Gastrocnemius medialis (tissue), 4 donors: ENCODE results near the gene GRIK4. TPM values are rescaled to one million over a fixed set of nuclear protein-coding genes. Genes with fewer than 3 reads are reported as not detected.

Experiments used
- ATAC-seq, 2 donors: fragments of 150-250 bp; one replicate each; pipeline ENCODE4 v1.9.1; 2016
- DNase-seq, 2 donors: peaks; one replicate each; pipeline ENCODE4 v3.0.0-alpha.2; 2019
- H3K27ac ChIP-seq, 4 donors: fragments of 200-600 bp; sonication (generic); 1 replicate in 1 of 4; 2 replicates in 3 of 4; pipeline ENCODE4 v1.5.1; 2016 to 2018; ENCODE audit warnings: mild to moderate bottlenecking in 2 of 4, moderate library complexity in 1 of 4
- H3K27me3 ChIP-seq, 3 donors: fragments of 200-600 bp; sonication (generic) in 2 of 3; 1 replicate in 1 of 3; 2 replicates in 2 of 3; pipeline versions ENCODE4 v1.5.1 to v1.6.0; 2016 to 2019; ENCODE audit warnings: mild to moderate bottlenecking in 1 of 3, moderate library complexity in 1 of 3
- H3K36me3 ChIP-seq, 2 donors: fragments of 200-600 bp; sonication (generic) in 1 of 2; one replicate each; pipeline ENCODE4 v1.5.1; 2017 to 2018
- H3K4me1 ChIP-seq, 2 donors: fragments of 200-600 bp; sonication (generic) in 1 of 2; one replicate each; pipeline ENCODE4 v1.5.1; 2016 to 2017; ENCODE audit warnings: mild to moderate bottlenecking in 2 of 2
- H3K4me3 ChIP-seq, 4 donors: fragments of 200-600 bp; sonication (generic) in 3 of 4; 1 replicate in 1 of 4; 2 replicates in 3 of 4; pipeline ENCODE4 v1.5.1; 2016 to 2019; ENCODE audit warnings: mild to moderate bottlenecking in 2 of 4
- H3K9me3 ChIP-seq, 3 donors: fragments of 200-600 bp; sonication (generic) in 2 of 3; 1 replicate in 1 of 3; 2 replicates in 2 of 3; pipeline ENCODE4 v1.5.1; 2016 to 2019
- POLR2A ChIP-seq, 2 donors: fragments of 450-650 bp; IDR thresholded peaks; one replicate each; pipeline ENCODE4 v1.6.1; 2017; ENCODE audit warnings: antibody characterized with exemption in 2 of 2, mild to moderate bottlenecking in 2 of 2, moderate library complexity in 2 of 2
- in situ Hi-C, 4 donors: fragments of 200-750 bp; cut with MboI; loops; one replicate each; pipeline versions ENCODE4 v1.15.0 to v1.8.0; 2017; ENCODE audit warnings: low sequenced_read_pairs in 4 of 4
- intact Hi-C: fragments of 100-400 bp; cut with DNase I; formaldehyde crosslinking; loops from one replicate; pipeline ENCODE4 v1.15.1; 2023; ENCODE audit warnings: low total_unique reads
- total RNA-seq, 4 donors: library from RNA; depleted of rRNA; stranded (reverse); fragments of >200 nt; gene quantifications; one replicate each; pipeline versions ENCODE4 v1.1.0 to v1.2.3, GENCODE V29; 2016
- TF ChIP-seq, protein P1 (sequence below), 5 experiments: fragments of 450-650 bp in 3 of 5; fragments of 200-600 bp in 2 of 5; sonication (generic) in 2 of 5; IDR thresholded peaks in 4 of 5; conservative IDR thresholded peaks in 1 of 5; 1 replicate in 4 of 5; 2 replicates in 1 of 5; pipeline ENCODE4 v1.5.1; 2016 to 2019; ENCODE audit warnings: antibody characterized with exemption in 5 of 5, mild to moderate bottlenecking in 3 of 5, moderate library complexity in 3 of 5

The GRIK4 gene
- total RNA-seq, 4 donors from 2014 or later: 0.42 TPM; not detected in 3

DNA sequence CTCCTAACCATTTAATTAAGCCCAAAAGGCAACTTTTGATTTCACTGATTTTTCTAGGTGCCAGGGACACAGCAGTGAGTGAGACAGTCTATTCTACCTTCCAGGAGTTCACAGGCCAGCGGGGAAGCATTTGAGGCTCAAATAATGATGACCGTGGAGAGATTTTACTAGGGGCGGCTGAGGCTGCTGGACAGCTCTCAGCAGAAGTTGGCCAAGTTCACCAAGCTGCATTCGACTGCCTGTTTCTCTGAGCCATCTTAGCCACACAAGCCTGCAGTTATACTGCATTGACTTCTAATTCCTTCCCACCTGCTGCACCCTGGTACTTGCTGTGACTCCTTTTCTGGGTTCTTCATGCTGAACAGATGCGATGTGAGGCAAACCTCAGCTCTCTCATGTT, 343.4 kb downstream of the GRIK4 start:
- Histone ChIP-seq H3K9me3 (no peaks in the 10 kb centered on the region), H3K27ac (no peak overlapping the region), H3K4me1 (no peaks in the 10 kb centered on the region), H3K27me3 (no peaks in the 10 kb centered on the region), H3K36me3 (no peaks in the 10 kb centered on the region), H3K4me3 (no peak overlapping the region)
- no peak for TF ChIP-seq POLR2A (IDR thresholded peaks at IDR 0.05)
- TF ChIP-seq, protein P1, sequence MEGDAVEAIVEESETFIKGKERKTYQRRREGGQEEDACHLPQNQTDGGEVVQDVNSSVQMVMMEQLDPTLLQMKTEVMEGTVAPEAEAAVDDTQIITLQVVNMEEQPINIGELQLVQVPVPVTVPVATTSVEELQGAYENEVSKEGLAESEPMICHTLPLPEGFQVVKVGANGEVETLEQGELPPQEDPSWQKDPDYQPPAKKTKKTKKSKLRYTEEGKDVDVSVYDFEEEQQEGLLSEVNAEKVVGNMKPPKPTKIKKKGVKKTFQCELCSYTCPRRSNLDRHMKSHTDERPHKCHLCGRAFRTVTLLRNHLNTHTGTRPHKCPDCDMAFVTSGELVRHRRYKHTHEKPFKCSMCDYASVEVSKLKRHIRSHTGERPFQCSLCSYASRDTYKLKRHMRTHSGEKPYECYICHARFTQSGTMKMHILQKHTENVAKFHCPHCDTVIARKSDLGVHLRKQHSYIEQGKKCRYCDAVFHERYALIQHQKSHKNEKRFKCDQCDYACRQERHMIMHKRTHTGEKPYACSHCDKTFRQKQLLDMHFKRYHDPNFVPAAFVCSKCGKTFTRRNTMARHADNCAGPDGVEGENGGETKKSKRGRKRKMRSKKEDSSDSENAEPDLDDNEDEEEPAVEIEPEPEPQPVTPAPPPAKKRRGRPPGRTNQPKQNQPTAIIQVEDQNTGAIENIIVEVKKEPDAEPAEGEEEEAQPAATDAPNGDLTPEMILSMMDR (IDR thresholded peaks at IDR 0.05 in 4 of 5, conservative IDR thresholded peaks at IDR 0.05 in 1 of 5): no peak
- no peak for ATAC-seq
- intact Hi-C loops: no loop called here
- in situ Hi-C loops: no loop called here
- no peak for DNase-seq

DNA sequence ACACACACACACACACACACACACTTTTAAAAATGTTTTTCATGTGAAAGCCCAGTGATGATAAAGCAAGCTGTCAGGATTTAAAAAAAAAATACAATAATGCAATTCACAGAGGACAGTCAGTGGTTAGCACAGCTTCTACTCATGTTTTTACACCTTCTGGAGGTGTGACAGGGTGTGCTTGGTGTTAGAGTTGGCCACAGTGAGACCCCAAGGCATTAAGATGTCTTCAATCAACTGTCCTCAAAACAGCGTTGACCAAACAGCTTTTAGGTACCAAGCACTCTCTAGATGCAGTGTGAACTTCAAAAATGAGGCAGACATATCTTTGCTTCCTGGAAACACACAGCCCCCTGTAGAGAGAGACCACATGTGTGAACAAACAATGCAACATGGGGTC, 346.0 kb downstream of the GRIK4 start:
- Histone ChIP-seq H3K9me3 (no peaks in the 10 kb centered on the region), H3K4me1 (no peaks in the 10 kb centered on the region), H3K4me3 (no peak overlapping the region), H3K36me3 (no peaks in the 10 kb centered on the region), H3K27me3 (no peaks in the 10 kb centered on the region), H3K27ac (no peak overlapping the region)
- TF ChIP-seq POLR2A (IDR thresholded peaks at IDR 0.05): no peak
- TF ChIP-seq, protein P1 (IDR thresholded peaks at IDR 0.05 in 4 of 5, conservative IDR thresholded peaks at IDR 0.05 in 1 of 5): no peak
- intact Hi-C loops: no loop called here
- in situ Hi-C loops: no loop called here
- ATAC-seq (no peak), DNase-seq (no peak)

DNA sequence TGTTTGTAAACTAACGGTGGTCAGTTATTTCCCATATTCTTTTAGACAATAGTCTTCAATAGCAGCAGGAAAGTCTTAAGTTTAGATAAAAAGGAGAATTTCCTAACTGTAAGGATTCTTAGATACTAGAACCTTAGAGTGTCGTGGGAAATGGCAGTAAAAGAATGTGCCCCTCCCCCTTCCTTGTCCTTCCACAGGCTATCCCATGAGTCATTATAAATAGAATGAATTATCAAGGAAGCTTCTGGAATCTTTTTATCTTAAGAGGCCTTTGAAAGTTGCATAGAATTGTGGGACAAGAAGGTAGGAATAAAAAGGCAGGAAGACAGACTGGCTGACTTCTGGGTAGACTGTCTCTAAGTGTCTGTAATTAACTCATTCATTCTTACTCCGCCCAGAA, 347.2 kb downstream of the GRIK4 start:
- in situ Hi-C loops: no loop called here
- DNase-seq (no peak), ATAC-seq (no peak)
- Histone ChIP-seq H3K36me3 (no peaks in the 10 kb centered on the region), H3K4me1 (no peaks in the 10 kb centered on the region), H3K27ac (no peak overlapping the region), H3K9me3 (no peaks in the 10 kb centered on the region), H3K4me3 (no peak overlapping the region), H3K27me3 (no peaks in the 10 kb centered on the region)
- intact Hi-C loops: no loop called here
- TF ChIP-seq, protein P1 (IDR thresholded peaks at IDR 0.05 in 4 of 5, conservative IDR thresholded peaks at IDR 0.05 in 1 of 5): no peak
- no peak for TF ChIP-seq POLR2A (IDR thresholded peaks at IDR 0.05)

DNA sequence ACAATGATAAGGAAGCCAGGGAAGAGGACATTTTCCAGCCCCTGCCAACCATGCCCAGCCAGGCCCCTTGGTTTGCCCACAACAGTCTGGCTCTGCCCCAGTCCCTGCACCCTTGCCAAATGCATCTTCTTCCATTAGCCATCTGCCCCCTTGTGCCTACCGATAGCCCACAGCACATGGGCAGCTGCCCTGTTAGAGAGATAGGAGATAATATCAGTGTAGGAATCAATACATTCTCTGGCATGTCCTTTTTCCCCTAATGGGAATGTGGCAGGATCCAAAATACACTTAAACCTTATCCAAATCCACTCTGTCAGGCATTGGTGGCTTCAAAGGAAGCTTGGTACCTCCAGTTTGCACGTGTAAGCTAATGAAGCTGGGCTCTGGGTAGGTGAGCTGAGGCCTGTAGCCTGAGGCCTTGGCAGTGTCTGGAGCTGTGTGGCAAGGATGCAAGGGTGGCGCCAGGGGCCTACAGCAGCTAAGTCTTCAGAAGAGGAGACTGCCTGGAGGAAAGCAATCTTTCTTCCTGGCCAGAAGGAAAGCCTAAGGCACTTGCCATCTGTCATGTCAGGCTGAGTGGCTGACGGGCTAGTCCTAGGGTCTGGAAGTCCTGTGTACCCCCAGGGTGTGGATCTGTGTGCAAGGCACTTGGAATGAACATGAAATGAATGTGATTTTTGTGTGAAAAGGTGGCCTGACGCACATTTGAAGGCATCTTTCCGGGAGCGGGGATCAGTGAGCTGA, 348.2 kb downstream of the GRIK4 start:
- no peak for DNase-seq
- H3K9me3 ChIP-seq: no peaks in the 10 kb centered on the region
- no peak for TF ChIP-seq POLR2A (IDR thresholded peaks at IDR 0.05)
- in situ Hi-C loops (no loop called here), intact Hi-C loops (no loop called here)
- no peak for ATAC-seq
- no peak overlapping the region for H3K27ac ChIP-seq
- H3K4me3 ChIP-seq: no peak overlapping the region
- H3K27me3 ChIP-seq: no peaks in the 10 kb centered on the region
- H3K36me3 ChIP-seq: no peaks in the 10 kb centered on the region
- no peaks in the 10 kb centered on the region for H3K4me1 ChIP-seq

DNA sequence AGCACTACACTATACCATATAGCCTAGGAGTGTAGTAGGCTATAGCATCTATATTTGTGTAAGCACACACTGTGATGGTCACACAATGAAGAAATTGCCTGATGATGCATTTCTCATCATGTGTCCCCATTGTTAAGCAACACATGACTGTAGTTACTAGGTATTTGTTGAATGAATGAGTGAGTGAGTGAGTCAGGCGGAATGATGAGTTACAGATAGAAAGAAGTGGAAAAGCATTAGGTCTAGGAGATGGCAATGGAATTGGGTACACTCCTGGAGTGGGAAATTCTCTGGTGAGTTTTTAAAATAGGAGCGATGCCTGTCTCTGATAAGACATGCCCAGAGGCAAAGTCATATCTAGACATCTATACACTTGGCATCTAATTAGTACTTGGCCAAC, 351.8 kb downstream of the GRIK4 start:
- TF ChIP-seq, protein P1 (IDR thresholded peaks at IDR 0.05 in 4 of 5, conservative IDR thresholded peaks at IDR 0.05 in 1 of 5): no peak
- TF ChIP-seq POLR2A (IDR thresholded peaks at IDR 0.05): no peak
- no peaks in the 10 kb centered on the region for H3K4me1 ChIP-seq
- no peak overlapping the region for H3K27ac ChIP-seq
- no peak overlapping the region for H3K4me3 ChIP-seq
- no peaks in the 10 kb centered on the region for H3K9me3 ChIP-seq
- DNase-seq (no peak), ATAC-seq (no peak)
- no peaks in the 10 kb centered on the region for H3K36me3 ChIP-seq
- in situ Hi-C loops (no loop called here), intact Hi-C loops (no loop called here)
- H3K27me3 ChIP-seq: no peaks in the 10 kb centered on the region
